ENCODE results near the gene TARDBP. TPM values are rescaled to one million over a fixed set of nuclear protein-coding genes. Genes with fewer than 3 reads are reported as not detected.

TARDBP gene
- total and polyA plus RNA-seq, 2 donors (not counting 1 experiment from before 2014, with no cell fraction given), result 85.2 to 222 TPM

GRCh38 chr1:11028018-11028417, 15.6 kb downstream of the TARDBP start:
- no peak overlapping the region for H3K9ac ChIP-seq (ENCODE audit: low read length)
- no peak overlapping the region for H3K4me3 Mint-ChIP-seq

GRCh38 chr1:11030865-11031264, 18.4 kb downstream of the TARDBP start:
- Histone ChIP-seq H3K9me3 (ENCODE audit: control extremely low read depth in 1 of 3, control insufficient read depth in 2 of 3, insufficient read depth in 1 of 3, low read length in 2 of 3) (no peaks in the 10 kb centered on the region), H3K4me3 (ENCODE audit: control extremely low read depth in 1 of 5, extremely low read depth in 1 of 5, insufficient read depth in 1 of 5, low read depth in 2 of 5, low read length in 4 of 5) (no peak overlapping the region), H3K36me3 (replicated peaks in 1 of 2; ENCODE audit: control extremely low read depth in 1 of 2, control insufficient read depth in 1 of 2, extremely low read depth in 1 of 2, insufficient read depth in 2 of 2, low read length in 1 of 2) (peaks cover 5 to 16% of the 10 kb centered on the region in 2 experiments), H3K4me2 (replicated peaks; ENCODE audit: low read depth, low read length, poor library complexity, severe bottlenecking) (no peak overlapping the region), H4K20me1 (ENCODE audit: control insufficient read depth, insufficient read depth, low read length, poor library complexity, severe bottlenecking) (no peaks in the 10 kb centered on the region), H2AFZ (ENCODE audit: insufficient read depth, low read depth, low read length, poor library complexity, severe bottlenecking) (no peak overlapping the region), H3K27me3 (replicated peaks in 1 of 4; ENCODE audit: control extremely low read depth in 1 of 4, control insufficient read depth in 3 of 4, insufficient read depth in 4 of 4, low read length in 3 of 4) (no peaks in the 10 kb centered on the region), H3K79me2 (ENCODE audit: control insufficient read depth, insufficient read depth, low read length) (no peaks in the 10 kb centered on the region), H3K4me1 (ENCODE audit: control insufficient read depth in 2 of 2, insufficient read depth in 2 of 2, low read length in 2 of 2) (no peaks in the 10 kb centered on the region), H3K9ac (ENCODE audit: low read length) (no peak overlapping the region), H3K27ac (ENCODE audit: low read length in 2 of 2) (no peak overlapping the region)
- WGBS (ENCODE audit: insufficient coverage), result 100% methylated on average over 3 of the region's 9 CpGs
- H3K4me3 Mint-ChIP-seq, result no peak overlapping the region
- H3K9me3 Mint-ChIP-seq (ENCODE audit: insufficient read depth), result no peaks in the 10 kb centered on the region
- H3K27me3 Mint-ChIP-seq, result no peaks in the 10 kb centered on the region
- no peak for TF ChIP-seq CTCF (IDR thresholded peaks at IDR 0.05)
- no peak for TF ChIP-seq EZH2 (IDR thresholded peaks at IDR 0.05; ENCODE audit: borderline replicate concordance, insufficient read depth, low read depth, low read length, poor library complexity, severe bottlenecking)
- ChIA-PET CTCF (interaction anchor here (0.6 kb wide), 2 partner anchors 34 to 277 kb away, joined by 4 to 5 read pairs; no protein-coding TSS in a partner anchor), POLR2A (no interaction called here)
- ATAC-seq (ENCODE audit: low read depth) (no peak), DNase-seq (no peak)
- no peak overlapping the region for H3K27ac Mint-ChIP-seq
- H3K4me1 Mint-ChIP-seq, result peaks cover 2% of the 10 kb centered on the region
- intact Hi-C loops (cut with micrococcal nuclease), result no loop called here

More at GRCh38 chr1:11028018-11028417, 15.6 kb downstream of the TARDBP start:
- Histone ChIP-seq H3K4me3 (ENCODE audit: control extremely low read depth in 1 of 5, extremely low read depth in 1 of 5, insufficient read depth in 1 of 5, low read depth in 2 of 5, low read length in 4 of 5) (no peak overlapping the region), H2AFZ (ENCODE audit: insufficient read depth, low read depth, low read length, poor library complexity, severe bottlenecking) (no peak overlapping the region), H3K36me3 (replicated peaks in 1 of 2; ENCODE audit: control extremely low read depth in 1 of 2, control insufficient read depth in 1 of 2, extremely low read depth in 1 of 2, insufficient read depth in 2 of 2, low read length in 1 of 2) (peaks cover 13 to 40% of the 10 kb centered on the region in 2 experiments), H3K27me3 (replicated peaks in 1 of 4; ENCODE audit: control extremely low read depth in 1 of 4, control insufficient read depth in 3 of 4, insufficient read depth in 4 of 4, low read length in 3 of 4) (no peaks in the 10 kb centered on the region), H3K9me3 (ENCODE audit: control extremely low read depth in 1 of 3, control insufficient read depth in 2 of 3, insufficient read depth in 1 of 3, low read length in 2 of 3) (no peaks in the 10 kb centered on the region), H4K20me1 (ENCODE audit: control insufficient read depth, insufficient read depth, low read length, poor library complexity, severe bottlenecking) (no peaks in the 10 kb centered on the region), H3K27ac (ENCODE audit: low read length in 2 of 2) (no peak overlapping the region), H3K4me2 (replicated peaks; ENCODE audit: low read depth, low read length, poor library complexity, severe bottlenecking) (no peak overlapping the region), H3K4me1 (ENCODE audit: control insufficient read depth in 2 of 2, insufficient read depth in 2 of 2, low read length in 2 of 2) (no peaks in the 10 kb centered on the region), H3K79me2 (ENCODE audit: control insufficient read depth, insufficient read depth, low read length) (no peaks in the 10 kb centered on the region)
- Mint-ChIP-seq H3K9me3 (ENCODE audit: insufficient read depth) (no peaks in the 10 kb centered on the region), H3K4me1 (peaks cover 15% of the 10 kb centered on the region), H3K27me3 (no peaks in the 10 kb centered on the region), H3K27ac (no peak overlapping the region)
- intact Hi-C loops (cut with micrococcal nuclease), result no loop called here
- DNase-seq (no peak), ATAC-seq (ENCODE audit: low read depth) (no peak)
- TF ChIP-seq EZH2 (IDR thresholded peaks at IDR 0.05; ENCODE audit: borderline replicate concordance, insufficient read depth, low read depth, low read length, poor library complexity, severe bottlenecking) (no peak), CTCF (IDR thresholded peaks at IDR 0.05) (no peak)
- no CpG with 5 or more reads among the region's 3 CpGs for WGBS (ENCODE audit: insufficient coverage)
- POLR2A ChIA-PET, result no interaction called here
- CTCF ChIA-PET, result interaction anchor here (0.7 to 1.5 kb wide), 2 partner anchors 10 to 192 kb away, joined by 5 to 8 read pairs; no protein-coding TSS in a partner anchor
